Measurements from ENCODE around the gene ACTN2. TPM values are rescaled to one million over a fixed set of nuclear protein-coding genes. Genes with fewer than 3 reads are reported as not detected.

The ACTN2 gene
- total RNA-seq, 4 donors from 2014 or later = 0.21 to 1.1 (median 0.65) TPM

- H3K27me3 ChIP-seq = no peaks in the 10 kb centered on the region
- H3K4me1 ChIP-seq = no peaks in the 10 kb centered on the region
- no peaks in the 10 kb centered on the region for H3K36me3 ChIP-seq
- no peaks in the 10 kb centered on the region for H3K9me3 ChIP-seq
- WGBS, 2 donors = 39 to 43% methylated on average over 3 of the region's 3 CpGs
- H3K4me3 ChIP-seq = no peak overlapping the region
- H3K27ac ChIP-seq = no peak overlapping the region
- no peak for DNase-seq (ENCODE audit: low spot score in 2 of 2)
- TF ChIP-seq, protein P1, sequence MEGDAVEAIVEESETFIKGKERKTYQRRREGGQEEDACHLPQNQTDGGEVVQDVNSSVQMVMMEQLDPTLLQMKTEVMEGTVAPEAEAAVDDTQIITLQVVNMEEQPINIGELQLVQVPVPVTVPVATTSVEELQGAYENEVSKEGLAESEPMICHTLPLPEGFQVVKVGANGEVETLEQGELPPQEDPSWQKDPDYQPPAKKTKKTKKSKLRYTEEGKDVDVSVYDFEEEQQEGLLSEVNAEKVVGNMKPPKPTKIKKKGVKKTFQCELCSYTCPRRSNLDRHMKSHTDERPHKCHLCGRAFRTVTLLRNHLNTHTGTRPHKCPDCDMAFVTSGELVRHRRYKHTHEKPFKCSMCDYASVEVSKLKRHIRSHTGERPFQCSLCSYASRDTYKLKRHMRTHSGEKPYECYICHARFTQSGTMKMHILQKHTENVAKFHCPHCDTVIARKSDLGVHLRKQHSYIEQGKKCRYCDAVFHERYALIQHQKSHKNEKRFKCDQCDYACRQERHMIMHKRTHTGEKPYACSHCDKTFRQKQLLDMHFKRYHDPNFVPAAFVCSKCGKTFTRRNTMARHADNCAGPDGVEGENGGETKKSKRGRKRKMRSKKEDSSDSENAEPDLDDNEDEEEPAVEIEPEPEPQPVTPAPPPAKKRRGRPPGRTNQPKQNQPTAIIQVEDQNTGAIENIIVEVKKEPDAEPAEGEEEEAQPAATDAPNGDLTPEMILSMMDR (IDR thresholded peaks at IDR 0.05) = peak; percentile 32 to 56 (median 52)
- TF ChIP-seq EP300 (IDR thresholded peaks at IDR 0.05) (no peak), POLR2A (IDR thresholded peaks at IDR 0.05) (no peak)
Measured at GRCh38 chr1:236759252-236759859, 73.1 kb downstream of the ACTN2 start.

DNA sequence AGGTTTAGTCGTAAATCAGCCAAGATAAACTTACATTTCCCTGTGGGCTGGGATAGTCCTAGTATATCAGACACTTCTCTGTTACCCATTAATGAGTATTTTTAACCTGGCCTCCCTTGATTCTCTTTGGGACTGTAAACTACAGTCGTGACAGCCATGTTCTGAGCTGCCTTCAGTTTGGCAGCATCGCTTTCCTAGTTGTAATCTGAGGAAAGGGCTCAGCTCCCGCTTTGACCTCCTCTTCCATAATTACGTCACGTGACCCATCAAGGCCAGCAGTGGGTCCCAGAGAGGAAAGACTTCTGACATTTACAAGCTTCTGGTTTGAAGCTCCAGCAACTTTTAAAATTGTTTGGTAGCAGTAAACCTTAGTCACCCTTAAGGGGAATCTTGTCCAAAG lies 74.2 kb downstream of the ACTN2 start:
- no peak overlapping the region for H3K27ac ChIP-seq
- WGBS, 2 donors = 51 to 64% methylated on average over 6 of the region's 6 CpGs

DNA sequence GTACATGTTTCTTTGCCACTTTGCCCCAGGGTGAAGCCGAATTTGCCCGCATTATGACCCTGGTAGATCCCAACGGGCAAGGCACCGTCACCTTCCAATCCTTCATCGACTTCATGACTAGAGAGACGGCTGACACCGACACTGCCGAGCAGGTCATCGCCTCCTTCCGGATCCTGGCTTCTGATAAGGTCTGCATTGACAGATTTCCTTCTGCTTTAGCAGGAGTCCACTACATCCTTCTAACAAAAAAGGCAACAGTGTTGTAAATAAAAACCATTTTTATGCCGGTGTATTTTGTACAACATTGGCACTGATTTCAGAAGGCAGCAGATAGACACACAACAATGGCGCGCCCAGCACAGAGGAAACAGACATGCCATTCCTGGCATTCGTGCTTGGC lies 74.7 kb downstream of the ACTN2 start:
- Histone ChIP-seq H3K9me3 (no peaks in the 10 kb centered on the region), H3K27ac (no peak overlapping the region), H3K4me1 (no peaks in the 10 kb centered on the region), H3K27me3 (no peaks in the 10 kb centered on the region), H3K36me3 (no peaks in the 10 kb centered on the region), H3K4me3 (no peak overlapping the region)
- no peak for DNase-seq (ENCODE audit: low spot score in 2 of 2)
- TF ChIP-seq, protein P1 (IDR thresholded peaks at IDR 0.05) = no peak
- TF ChIP-seq EP300 (IDR thresholded peaks at IDR 0.05) = no peak
- no peak for TF ChIP-seq POLR2A (IDR thresholded peaks at IDR 0.05)
- 86 to 92% methylated on average over 14 of the region's 14 CpGs for WGBS, 2 donors

More for the DNA sequence above, 74.2 kb downstream of the ACTN2 start:
- no peaks in the 10 kb centered on the region for H3K36me3 ChIP-seq
- H3K27me3 ChIP-seq = no peaks in the 10 kb centered on the region
- no peaks in the 10 kb centered on the region for H3K9me3 ChIP-seq
- H3K4me3 ChIP-seq = no peak overlapping the region
- TF ChIP-seq POLR2A (IDR thresholded peaks at IDR 0.05) = no peak
- TF ChIP-seq, protein P1 (IDR thresholded peaks at IDR 0.05) = no peak
- no peak for TF ChIP-seq EP300 (IDR thresholded peaks at IDR 0.05)
- no peaks in the 10 kb centered on the region for H3K4me1 ChIP-seq
- no peak for DNase-seq (ENCODE audit: low spot score in 2 of 2)

DNA sequence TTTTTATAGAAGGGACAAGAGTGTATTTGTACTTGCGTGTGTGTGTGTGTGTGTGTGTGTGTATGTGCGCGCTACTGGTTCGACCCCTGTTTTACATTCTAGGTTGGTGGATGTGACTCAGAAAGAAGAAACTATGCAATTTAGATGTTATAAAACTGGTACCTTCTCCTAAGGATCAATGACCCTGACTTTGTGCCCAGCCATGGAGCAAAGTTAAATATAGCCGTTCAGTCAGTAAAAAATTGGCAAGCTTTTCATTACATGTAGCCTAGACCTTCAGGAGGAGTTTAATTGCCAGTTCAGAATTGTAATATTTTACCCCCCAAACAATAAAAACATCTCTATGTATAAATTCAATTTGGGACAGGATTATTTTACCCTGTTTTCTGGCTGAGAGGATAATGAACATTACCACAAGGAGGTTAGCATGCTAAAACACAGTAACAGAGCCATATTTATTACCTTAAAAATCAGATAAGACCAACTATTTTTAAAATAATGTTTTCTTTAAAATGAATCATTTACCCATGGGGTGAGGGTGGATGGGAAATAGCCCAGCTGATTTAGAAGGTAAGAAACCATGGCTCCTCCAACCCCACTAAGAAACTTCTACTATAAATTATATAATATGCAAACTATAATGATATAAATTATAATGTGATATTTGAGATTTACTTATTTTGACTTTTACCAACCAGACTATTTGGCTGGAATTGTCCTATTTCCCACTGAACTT lies 75.3 kb downstream of the ACTN2 start:
- H3K4me3 ChIP-seq = no peak overlapping the region
- no peaks in the 10 kb centered on the region for H3K4me1 ChIP-seq
- TF ChIP-seq POLR2A (IDR thresholded peaks at IDR 0.05) = no peak
- TF ChIP-seq, protein P1 (IDR thresholded peaks at IDR 0.05) = no peak
- H3K9me3 ChIP-seq = no peaks in the 10 kb centered on the region
- no peaks in the 10 kb centered on the region for H3K27me3 ChIP-seq
- no peak for DNase-seq (ENCODE audit: low spot score in 2 of 2)
- no peak overlapping the region for H3K27ac ChIP-seq
- 85 to 95% methylated on average over 5 of the region's 5 CpGs for WGBS, 2 donors
- no peaks in the 10 kb centered on the region for H3K36me3 ChIP-seq

DNA sequence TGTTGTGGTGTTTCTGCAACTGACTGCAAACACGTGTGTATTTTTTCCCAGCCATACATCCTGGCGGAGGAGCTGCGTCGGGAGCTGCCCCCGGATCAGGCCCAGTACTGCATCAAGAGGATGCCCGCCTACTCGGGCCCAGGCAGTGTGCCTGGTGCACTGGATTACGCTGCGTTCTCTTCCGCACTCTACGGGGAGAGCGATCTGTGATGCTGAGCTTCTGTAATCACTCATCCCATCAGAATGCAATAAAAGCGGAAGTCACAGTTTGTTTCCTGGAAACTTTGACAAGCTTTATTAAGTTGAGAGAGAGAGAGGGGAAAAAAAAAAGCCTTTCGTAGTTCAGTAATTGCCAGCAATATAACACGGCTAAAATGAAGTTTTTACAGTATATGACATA lies 76.1 kb downstream of the ACTN2 start:
- Histone ChIP-seq H3K27me3 (no peaks in the 10 kb centered on the region), H3K9me3 (no peaks in the 10 kb centered on the region), H3K4me1 (no peaks in the 10 kb centered on the region), H3K36me3 (no peaks in the 10 kb centered on the region), H3K4me3 (no peak overlapping the region), H3K27ac (no peak overlapping the region)
- TF ChIP-seq EP300 (IDR thresholded peaks at IDR 0.05) = no peak
- no peak for TF ChIP-seq POLR2A (IDR thresholded peaks at IDR 0.05)
- TF ChIP-seq, protein P1 (IDR thresholded peaks at IDR 0.05) = no peak
- no peak for DNase-seq (ENCODE audit: low spot score in 2 of 2)
- WGBS, 2 donors = 62 to 66% methylated on average over 15 of the region's 15 CpGs

All from tibial nerve (tissue), 4 donors.